Heart right ventricle (tissue), 16 donors: Measurements from ENCODE around the gene FLRT2. TPM values are rescaled to one million over a fixed set of nuclear protein-coding genes. Genes with fewer than 3 reads are reported as not detected.

ENCODE experiments used
- ATAC-seq, 8 donors: fragments of 200-7000 bp; cut with Tn5 transposase; one replicate each; pipeline ENCODE4 v1.9.1; 2020; ENCODE audit warnings: mild to moderate bottlenecking in 8 of 8, moderate library complexity in 8 of 8, moderate number of reproducible peaks in 1 of 8
- DNase-seq, 2 donors: peaks; one replicate each; pipeline ENCODE4 v3.0.0-alpha.2; 2020
- H3K27ac ChIP-seq, 10 donors: fragments of 200-600 bp; sonication (generic) in 2 of 10; one replicate each; pipeline versions ENCODE4 v1.5.0 to v1.8.0; 2020 to 2022; ENCODE audit warnings: mild to moderate bottlenecking in 3 of 10
- H3K27me3 ChIP-seq, 7 donors: fragments of 200-600 bp; one replicate each; pipeline ENCODE4 v1.8.0; 2021 to 2022; ENCODE audit warnings: mild to moderate bottlenecking in 2 of 7
- H3K36me3 ChIP-seq, 9 donors: fragments of 200-600 bp; sonication (generic) in 1 of 9; one replicate each; pipeline versions ENCODE4 v1.5.0 to v1.8.0; 2020 to 2022; ENCODE audit warnings: mild to moderate bottlenecking in 2 of 9
- H3K4me1 ChIP-seq, 9 donors: fragments of 200-600 bp; sonication (generic) in 1 of 9; one replicate each; pipeline versions ENCODE4 v1.5.0 to v1.8.0; 2020 to 2022; ENCODE audit warnings: mild to moderate bottlenecking in 4 of 9
- H3K4me3 ChIP-seq, 10 donors: fragments of 200-600 bp; sonication (generic) in 2 of 10; one replicate each; pipeline versions ENCODE4 v1.5.0 to v1.8.0; 2020 to 2022; ENCODE audit warnings: mild to moderate bottlenecking in 7 of 10, moderate library complexity in 2 of 10
- H3K9me3 ChIP-seq, 11 donors: fragments of 200-600 bp in 10 of 11; sonication (generic) in 2 of 11; one replicate each; pipeline versions ENCODE4 v1.5.0 to v1.8.0; 2013 to 2022; ENCODE audit warnings: mild to moderate bottlenecking in 2 of 11, control low read depth in 1 of 11, moderate library complexity in 1 of 11
- WGBS, 2 donors: extraction: QIAGEN DNeasy Blood & Tissue Kit; methylation state at CpG; one replicate each; pipeline ENCODE4 v1.1.7; 2013; ENCODE audit warnings: inconsistent platforms in 1 of 2; 5-methylcytosine and 5-hydroxymethylcytosine counted together
- intact Hi-C, 10 donors: fragments of 100-400 bp; cut with DNase I; formaldehyde crosslinking; loops; one replicate each; pipeline versions ENCODE4 v1.11.1 to v1.14.2; 2022
- polyA plus RNA-seq, 2 donors: library from polyadenylated mRNA; stranded (reverse); fragments of 200-250 nt; gene quantifications; one replicate each; pipeline ENCODE4 v1.2.3, GENCODE V29; 2013
- total RNA-seq, 10 donors: library from RNA; stranded (reverse); fragmentation: NEBNext Ultra II Directional in 3 of 10; extraction: Animal tissue kit (Norgen Biotek cat#: 25700) in 3 of 10; gene quantifications; one replicate each; pipeline versions ENCODE4 v1.2.1 to v1.2.4, GENCODE V29; 2021 to 2023
- TF ChIP-seq, protein P1 (sequence below), 9 donors: fragments of 200-600 bp; sonication (generic) in 2 of 9; IDR thresholded peaks; one replicate each; pipeline versions ENCODE4 v1.5.0 to v1.8.0; 2021 to 2022; ENCODE audit warnings: antibody characterized with exemption in 9 of 9, mild to moderate bottlenecking in 5 of 9, moderate library complexity in 1 of 9
- donor health status: Arrhythmogenic right ventricular cardiomyopathy.
- donor health status: ischemic (EF 13 %, LVEDD 7.1; RV severe dilation, severe dysfunction).
- donor health status: healthy with polysubstance abuse.
- donor health status: DM: no; HTN: yes; CAD: no.
- donor health status: DM: no; HTN: no; CAD: no.
- donor health status: ischemic (EF 25% LVEDD 6.9; RV normal size, moderate dysfunction).
- donor health status: ischemic (EF 25% LVEDD 5.7; RV mildly dilated, moderate dysfunction).
- donor health status: healthy.
- donor health status: DM: yes; HTN: yes; CAD: no.
- donor health status: Ischemic cardiomyopathy.
- donor health status: ischemic (EF 35%, LVEDD 5.7; RV mildly dilated, moderate dysfunction).
- donor health status: nonischemic (EF 11% LVEDD 7.7; RV severe dilation, severe dysfunction).
- donor health status: DM: yes; HTN: yes; CAD: no.
- donor health status: PGD.
- donor health status: ischemic (EF 29% LVEDD 5.4; RV normal size, mild dysfunction).
- donor health status: nonischemic (EF 23%, LVEDD 6.1; RV moderate dilation, normal function).

Gene FLRT2
- total and polyA plus RNA-seq, 12 donors, result 1.1 to 7.5 (median 3.1) TPM

DNA sequence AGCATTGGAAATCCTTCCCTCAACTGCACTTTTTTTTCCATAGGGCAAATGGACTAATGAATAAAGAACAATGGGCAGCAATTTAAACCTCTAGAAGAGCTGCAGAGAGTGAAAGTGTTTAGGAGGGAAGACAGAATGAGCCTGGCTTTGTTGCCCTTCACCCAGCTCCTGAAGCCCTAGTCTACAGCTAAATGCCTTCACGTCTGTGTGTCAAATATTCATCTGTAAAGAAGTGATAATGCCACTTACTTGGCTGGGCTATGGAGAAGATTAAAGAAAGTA lies 45.6 kb downstream of the FLRT2 start:
- WGBS, 2 donors, result 63% methylated on average over 1 of the region's 1 CpG

DNA sequence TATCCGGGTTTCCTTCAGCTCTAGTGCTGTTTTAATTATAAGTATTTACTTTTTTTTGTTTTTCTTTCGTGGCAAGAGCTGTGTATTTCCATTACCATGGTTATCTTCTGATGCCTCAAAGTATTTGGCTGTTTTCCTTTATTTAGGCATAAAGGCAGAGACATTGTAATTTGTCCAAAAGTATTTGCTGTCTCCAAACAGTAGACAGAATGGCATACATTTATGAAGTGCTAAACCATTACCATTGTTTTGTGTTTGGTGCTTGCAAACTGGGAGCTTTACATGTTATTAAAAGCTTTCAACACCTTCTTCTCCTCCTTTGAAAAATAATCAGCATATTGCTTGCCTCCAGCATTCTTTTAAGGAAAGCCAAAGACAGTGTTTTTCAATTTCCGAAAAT lies 46.3 kb downstream of the FLRT2 start:
- H3K9me3 ChIP-seq, result no peaks in the 10 kb centered on the region
- no peak overlapping the region for H3K27ac ChIP-seq
- WGBS, 2 donors, result 61 to 68% methylated on average over 3 of the region's 3 CpGs
- peaks cover 0 to 29% (median 0%) of the 10 kb centered on the region in 9 donors for H3K4me1 ChIP-seq
- H3K36me3 ChIP-seq, result no peaks in the 10 kb centered on the region
- intact Hi-C loops, result no loop called here
- ATAC-seq, result no peak
- DNase-seq, result no peak
- TF ChIP-seq, protein P1, sequence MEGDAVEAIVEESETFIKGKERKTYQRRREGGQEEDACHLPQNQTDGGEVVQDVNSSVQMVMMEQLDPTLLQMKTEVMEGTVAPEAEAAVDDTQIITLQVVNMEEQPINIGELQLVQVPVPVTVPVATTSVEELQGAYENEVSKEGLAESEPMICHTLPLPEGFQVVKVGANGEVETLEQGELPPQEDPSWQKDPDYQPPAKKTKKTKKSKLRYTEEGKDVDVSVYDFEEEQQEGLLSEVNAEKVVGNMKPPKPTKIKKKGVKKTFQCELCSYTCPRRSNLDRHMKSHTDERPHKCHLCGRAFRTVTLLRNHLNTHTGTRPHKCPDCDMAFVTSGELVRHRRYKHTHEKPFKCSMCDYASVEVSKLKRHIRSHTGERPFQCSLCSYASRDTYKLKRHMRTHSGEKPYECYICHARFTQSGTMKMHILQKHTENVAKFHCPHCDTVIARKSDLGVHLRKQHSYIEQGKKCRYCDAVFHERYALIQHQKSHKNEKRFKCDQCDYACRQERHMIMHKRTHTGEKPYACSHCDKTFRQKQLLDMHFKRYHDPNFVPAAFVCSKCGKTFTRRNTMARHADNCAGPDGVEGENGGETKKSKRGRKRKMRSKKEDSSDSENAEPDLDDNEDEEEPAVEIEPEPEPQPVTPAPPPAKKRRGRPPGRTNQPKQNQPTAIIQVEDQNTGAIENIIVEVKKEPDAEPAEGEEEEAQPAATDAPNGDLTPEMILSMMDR (IDR thresholded peaks at IDR 0.05), result no peak
- H3K4me3 ChIP-seq, result no peak overlapping the region
- no peaks in the 10 kb centered on the region for H3K27me3 ChIP-seq

More for the DNA sequence above, 45.6 kb downstream of the FLRT2 start:
- DNase-seq (no peak), ATAC-seq (no peak)
- no peak overlapping the region for H3K27ac ChIP-seq
- intact Hi-C loops, result no loop called here
- H3K4me3 ChIP-seq, result no peak overlapping the region
- TF ChIP-seq, protein P1 (IDR thresholded peaks at IDR 0.05), result no peak
- no peaks in the 10 kb centered on the region for H3K27me3 ChIP-seq
- H3K9me3 ChIP-seq, result no peaks in the 10 kb centered on the region
- no peaks in the 10 kb centered on the region for H3K36me3 ChIP-seq
- H3K4me1 ChIP-seq, result peaks cover 0 to 29% (median 0%) of the 10 kb centered on the region in 9 donors

DNA sequence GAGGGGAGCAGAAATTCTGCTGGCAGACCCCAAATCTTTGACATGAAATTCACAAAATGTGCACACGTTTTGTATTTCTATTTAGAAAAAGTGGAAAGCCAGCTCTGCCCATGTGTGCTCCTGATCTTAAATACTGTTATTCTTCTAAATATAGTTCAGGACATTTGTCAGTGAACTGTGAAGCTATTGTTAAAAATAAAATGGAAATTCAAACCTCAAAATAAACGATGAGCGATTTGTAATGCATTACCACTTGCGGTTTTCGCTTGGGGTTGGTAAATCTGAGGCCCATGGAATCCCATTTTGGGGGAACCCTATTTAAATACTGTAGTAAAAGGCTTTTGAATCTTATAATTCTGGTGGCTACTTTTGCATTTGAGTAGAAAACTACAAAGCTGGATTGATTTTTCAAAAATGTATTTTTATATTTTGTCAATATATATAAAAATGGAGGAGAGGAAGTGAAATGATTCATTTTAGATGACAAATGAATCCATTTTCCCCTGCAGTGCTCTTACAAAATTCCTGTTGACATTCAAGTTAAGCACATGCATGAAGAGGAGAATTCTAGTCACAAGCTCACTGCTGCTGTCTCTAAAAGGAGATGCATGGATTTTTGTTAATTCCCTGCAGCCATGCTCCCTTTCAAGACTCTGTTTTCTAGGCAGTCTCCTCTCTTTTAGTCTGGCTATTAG lies 47.1 kb downstream of the FLRT2 start:
- Histone ChIP-seq H3K27ac (no peak overlapping the region), H3K4me1 (peaks cover 0 to 29% (median 0%) of the 10 kb centered on the region in 9 donors), H3K36me3 (no peaks in the 10 kb centered on the region), H3K27me3 (no peaks in the 10 kb centered on the region), H3K9me3 (no peaks in the 10 kb centered on the region), H3K4me3 (no peak overlapping the region)
- ATAC-seq, result no peak
- DNase-seq, result no peak
- TF ChIP-seq, protein P1 (IDR thresholded peaks at IDR 0.05), result no peak
- 39 to 63% methylated on average over 5 of the region's 5 CpGs for WGBS, 2 donors
- intact Hi-C loops, result no loop called here

DNA sequence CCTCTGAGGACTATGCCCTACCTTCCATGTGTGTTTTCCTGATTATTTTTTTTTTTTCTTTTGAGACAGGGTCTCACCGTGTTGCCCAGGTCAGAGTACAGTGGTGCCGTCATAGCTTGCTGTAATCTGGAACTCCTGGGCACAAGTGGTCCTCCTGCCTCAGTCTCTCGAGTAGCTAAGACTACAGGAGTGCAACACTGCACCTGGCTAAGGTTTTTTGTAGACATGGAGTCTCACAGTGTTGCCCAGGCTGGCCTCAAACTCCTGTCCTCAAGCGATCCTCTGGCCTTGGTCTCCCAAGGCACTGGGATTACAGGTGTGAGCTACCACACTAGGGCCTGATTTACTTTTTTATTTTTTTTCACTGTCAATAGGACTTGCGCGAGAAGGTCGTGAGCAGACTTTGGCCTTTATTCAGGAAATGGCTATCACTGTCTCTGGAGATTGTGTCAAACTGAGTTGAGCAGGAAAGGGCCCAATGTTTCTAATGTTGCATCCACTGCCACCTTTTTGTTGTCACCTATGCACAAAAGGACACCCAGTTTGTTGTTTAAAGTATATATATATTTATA lies 47.7 kb downstream of the FLRT2 start:
- no peaks in the 10 kb centered on the region for H3K27me3 ChIP-seq
- no peak for DNase-seq
- H3K9me3 ChIP-seq, result no peaks in the 10 kb centered on the region
- no peaks in the 10 kb centered on the region for H3K36me3 ChIP-seq
- 67 to 71% methylated on average over 7 of the region's 7 CpGs for WGBS, 2 donors
- TF ChIP-seq, protein P1 (IDR thresholded peaks at IDR 0.05), result no peak
- intact Hi-C loops, result no loop called here
- no peak overlapping the region for H3K4me3 ChIP-seq
- ATAC-seq, result no peak
- peaks cover 0 to 29% (median 0%) of the 10 kb centered on the region in 9 donors for H3K4me1 ChIP-seq
- no peak overlapping the region for H3K27ac ChIP-seq
